H9 (cell line): Measurements from ENCODE around the gene CACNA2D4. TPM values are rescaled to one million over a fixed set of nuclear protein-coding genes. Genes with fewer than 3 reads are reported as not detected.

Experiments
- DNase-seq: peaks from one replicate; pipeline ENCODE4 v3.0.0-alpha.2; 2017
- H2AFZ ChIP-seq: one replicate; pipeline ENCODE4 v1.6.1; 2013; ENCODE audit warnings: mild to moderate bottlenecking, low read length, control low read depth, moderate library complexity
- H2AK5ac ChIP-seq: 2 replicates; pipeline ENCODE4 v1.6.1; 2013; ENCODE audit warnings: low read length, control low read depth, mixed read lengths; ENCODE audit not compliant: insufficient read length
- H2BK120ac ChIP-seq: one replicate; pipeline ENCODE4 v1.6.1; 2013; ENCODE audit warnings: low read depth, mild to moderate bottlenecking, low read length, control low read depth, inconsistent platforms; ENCODE audit not compliant: poor library complexity, severe bottlenecking
- H2BK12ac ChIP-seq: 2 replicates; pipeline ENCODE4 v1.6.1; 2013; ENCODE audit warnings: low read length, control low read depth, mixed read lengths, low read depth; ENCODE audit not compliant: insufficient read length
- H2BK15ac ChIP-seq: 2 replicates; pipeline ENCODE4 v1.6.1; 2013; ENCODE audit warnings: low read depth, low read length, control low read depth
- H2BK20ac ChIP-seq: one replicate; pipeline ENCODE4 v1.6.1; 2013; ENCODE audit warnings: low read depth, mild to moderate bottlenecking, low read length, control low read depth, inconsistent platforms; ENCODE audit not compliant: poor library complexity, severe bottlenecking
- H2BK5ac ChIP-seq: 2 replicates; pipeline ENCODE4 v1.6.1; 2013; ENCODE audit warnings: low read length, control low read depth, mixed read lengths; ENCODE audit not compliant: insufficient read length
- H3K14ac ChIP-seq: 2 replicates; pipeline ENCODE4 v1.6.1; 2013; ENCODE audit warnings: low read length, control low read depth; ENCODE audit not compliant: insufficient read depth
- H3K18ac ChIP-seq: 2 replicates; pipeline ENCODE4 v1.6.1; 2013; ENCODE audit warnings: low read depth, mild to moderate bottlenecking, mixed read lengths, low read length, control low read depth; ENCODE audit not compliant: insufficient read length
- H3K23ac ChIP-seq: 2 replicates; pipeline ENCODE4 v1.6.1; 2013; ENCODE audit warnings: low read length, control low read depth, mixed read lengths, low read depth; ENCODE audit not compliant: insufficient read length
- H3K23me2 ChIP-seq: 2 replicates; pipeline ENCODE4 v1.6.1; 2013; ENCODE audit warnings: low read depth, mild to moderate bottlenecking, mixed read lengths, low read length, control low read depth; ENCODE audit not compliant: insufficient read length, poor library complexity, severe bottlenecking
- H3K27ac ChIP-seq: 2 replicates; pipeline ENCODE4 v1.5.1; 2013; ENCODE audit warnings: low read length, control low read depth, mixed read lengths, low read depth; ENCODE audit not compliant: insufficient read length
- H3K27me3 ChIP-seq: 2 replicates; pipeline ENCODE4 v1.6.1; 2013; ENCODE audit warnings: low read length, control low read depth, inconsistent platforms; ENCODE audit not compliant: insufficient read depth
- H3K4ac ChIP-seq: 2 replicates; pipeline ENCODE4 v1.6.1; 2013; ENCODE audit warnings: low read depth, mild to moderate bottlenecking, control low read depth, inconsistent platforms, low read length, moderate library complexity
- H3K4me1 ChIP-seq: 2 replicates; pipeline ENCODE4 v1.6.1; 2013; ENCODE audit warnings: low read length, control low read depth, inconsistent platforms; ENCODE audit not compliant: insufficient read depth
- H3K4me2 ChIP-seq: 2 replicates; pipeline ENCODE4 v1.6.1; 2013; ENCODE audit warnings: low read length, control low read depth, mixed read lengths; ENCODE audit not compliant: insufficient read length, insufficient read depth
- H3K56ac ChIP-seq: 2 replicates; pipeline ENCODE4 v1.6.1; 2013; ENCODE audit warnings: low read depth, mild to moderate bottlenecking, mixed read lengths, low read length, control low read depth; ENCODE audit not compliant: insufficient read length
- H3K79me1 ChIP-seq: 2 replicates; pipeline ENCODE4 v1.6.1; 2013; ENCODE audit warnings: low read depth, mild to moderate bottlenecking, moderate library complexity, low read length, control low read depth, inconsistent platforms; ENCODE audit not compliant: insufficient read depth, poor library complexity, severe bottlenecking
- H3K79me2 ChIP-seq: 2 replicates; pipeline ENCODE4 v1.6.1; 2013; ENCODE audit warnings: low read length, control low read depth, inconsistent platforms; ENCODE audit not compliant: insufficient read depth
- H3K9ac ChIP-seq: 2 replicates; pipeline ENCODE4 v1.6.1; 2013; ENCODE audit warnings: low read length, control low read depth, mixed read lengths; ENCODE audit not compliant: insufficient read length; ENCODE audit errors: extremely low read depth
- H3K9me3 ChIP-seq: one replicate; pipeline ENCODE4 v1.6.1; 2013; ENCODE audit warnings: low read depth, low read length, inconsistent platforms; ENCODE audit not compliant: control insufficient read depth
- H3T11ph ChIP-seq: one replicate; pipeline ENCODE4 v1.6.1; 2013; ENCODE audit warnings: mild to moderate bottlenecking, low read length, control low read depth, inconsistent platforms
- H4K20me1 ChIP-seq: one replicate; pipeline ENCODE4 v1.6.1; 2013; ENCODE audit not compliant: control insufficient read depth, insufficient read length, insufficient read depth
- H4K5ac ChIP-seq: 2 replicates; pipeline ENCODE4 v1.6.1; 2013; ENCODE audit warnings: low read depth, mild to moderate bottlenecking, mixed read lengths, low read length, control low read depth; ENCODE audit not compliant: insufficient read length
- H4K8ac ChIP-seq: replicated peaks from 2 replicates; pipeline ENCODE4 v1.6.1; 2013; ENCODE audit warnings: low read length, control low read depth, mixed read lengths, low read depth; ENCODE audit not compliant: insufficient read length
- H4K91ac ChIP-seq: 2 replicates; pipeline ENCODE4 v1.6.1; 2013; ENCODE audit warnings: low read depth, mild to moderate bottlenecking, moderate library complexity, mixed read lengths, low read length, control low read depth; ENCODE audit not compliant: insufficient read length
- H3K27ac Mint-ChIP-seq, 3 experiments: 2 replicates in 2 of 3; 3 replicates in 1 of 3; pipeline ENCODE4 v1.8.0; 2020 to 2021; ENCODE audit warnings: mixed read lengths in 3 of 3, mild to moderate bottlenecking in 1 of 3, moderate library complexity in 1 of 3
- H3K27me3 Mint-ChIP-seq: 2 replicates; pipeline ENCODE4 v1.8.0; 2021; ENCODE audit warnings: low read depth, mild to moderate bottlenecking, moderate library complexity, mixed read lengths
- H3K36me3 Mint-ChIP-seq, 3 experiments: 2 replicates in 2 of 3; 3 replicates in 1 of 3; pipeline ENCODE4 v1.8.0; 2020 to 2021; ENCODE audit warnings: low read depth in 3 of 3, mixed read lengths in 3 of 3; ENCODE audit not compliant: insufficient read depth in 1 of 3
- H3K4me1 Mint-ChIP-seq, 2 experiments: 2 replicates each; pipeline ENCODE4 v1.8.0; 2020; ENCODE audit warnings: mixed read lengths in 2 of 2
- H3K4me3 Mint-ChIP-seq, 2 experiments: 2 replicates in 1 of 2; 3 replicates in 1 of 2; pipeline ENCODE4 v1.8.0; 2020 to 2021; ENCODE audit warnings: mild to moderate bottlenecking in 2 of 2, mixed read lengths in 2 of 2, moderate library complexity in 1 of 2
- H3K9me3 Mint-ChIP-seq, 2 experiments: 2 replicates in 1 of 2; 3 replicates in 1 of 2; pipeline ENCODE4 v1.8.0; 2020; ENCODE audit warnings: mild to moderate bottlenecking in 2 of 2, mixed read lengths in 2 of 2, moderate library complexity in 1 of 2
- CTCF ChIP-seq: fragments of 200-600 bp; sonication (generic); conservative IDR thresholded peaks from 3 replicates; pipeline ENCODE4 v1.8.0; 2021; ENCODE audit warnings: antibody characterized with exemption, mild to moderate bottlenecking
- WGBS: extraction: QIAGEN DNeasy Blood & Tissue Kit; methylation state at CpG from one replicate; pipeline ENCODE4 v1.1.7; 2013; ENCODE audit warnings: missing lambda C conversion rate, low lambda C conversion rate, mixed read lengths; ENCODE audit not compliant: insufficient read length; ENCODE audit errors: extremely low coverage; 5-methylcytosine and 5-hydroxymethylcytosine counted together
- total RNA-seq: library from RNA; stranded (reverse); gene quantifications from 2 replicates; pipeline ENCODE4 v1.2.1, GENCODE V29; 2021

Gene CACNA2D4
- total RNA-seq, 1 experiment from 2014 or later, result 0.79 TPM

GRCh38 chr12:1835211-1836131, 83.0 kb downstream of the CACNA2D4 start:
- WGBS, result no CpG with 5 or more reads among the region's 22 CpGs
- Mint-ChIP-seq H3K36me3 (no peaks in the 10 kb centered on the region), H3K4me3 (no peak overlapping the region), H3K27me3 (peaks cover 27% of the 10 kb centered on the region), H3K9me3 (no peaks in the 10 kb centered on the region; a peak in 1 of 5 replicates), H3K4me1 (peaks cover 20 to 40% of the 10 kb centered on the region in 2 experiments), H3K27ac (no peak overlapping the region; a peak in 2 of 7 replicates)
- Histone ChIP-seq H3K79me2 (no peaks in the 10 kb centered on the region), H3K4me2 (no peak overlapping the region), H3K23ac (no peak overlapping the region), H3K18ac (no peak overlapping the region), H3T11ph (no peak overlapping the region), H2BK5ac (no peak overlapping the region), H3K56ac (no peak overlapping the region), H4K91ac (no peak overlapping the region), H3K27me3 (no peaks in the 10 kb centered on the region), H3K27ac (no peak overlapping the region), H2BK15ac (no peak overlapping the region), H3K4me1 (no peaks in the 10 kb centered on the region; the same call in 1 of the 2 replicates), H4K20me1 (no peaks in the 10 kb centered on the region), H2AK5ac (no peak overlapping the region), H2AFZ (no peak overlapping the region), H3K14ac (no peak overlapping the region), H3K23me2 (no peaks in the 10 kb centered on the region), H4K8ac (no peak overlapping the region), H2BK120ac (no peak overlapping the region), H3K9ac (no peak overlapping the region), H3K9me3 (no peaks in the 10 kb centered on the region), H3K79me1 (no peaks in the 10 kb centered on the region), H2BK12ac (no peak overlapping the region), H3K4ac (no peak overlapping the region), H4K5ac (no peak overlapping the region), H2BK20ac (no peak overlapping the region)
- TF ChIP-seq CTCF, result no peak
- no peak for DNase-seq
